Measurements from ENCODE around the gene PLEKHN1. TPM values are rescaled to one million over a fixed set of nuclear protein-coding genes. Genes with fewer than 3 reads are reported as not detected.

The PLEKHN1 gene
- total and polyA plus RNA-seq, 8 donors = 0.29 to 29.2 (median 1.7) TPM; not detected in 2

DNA sequence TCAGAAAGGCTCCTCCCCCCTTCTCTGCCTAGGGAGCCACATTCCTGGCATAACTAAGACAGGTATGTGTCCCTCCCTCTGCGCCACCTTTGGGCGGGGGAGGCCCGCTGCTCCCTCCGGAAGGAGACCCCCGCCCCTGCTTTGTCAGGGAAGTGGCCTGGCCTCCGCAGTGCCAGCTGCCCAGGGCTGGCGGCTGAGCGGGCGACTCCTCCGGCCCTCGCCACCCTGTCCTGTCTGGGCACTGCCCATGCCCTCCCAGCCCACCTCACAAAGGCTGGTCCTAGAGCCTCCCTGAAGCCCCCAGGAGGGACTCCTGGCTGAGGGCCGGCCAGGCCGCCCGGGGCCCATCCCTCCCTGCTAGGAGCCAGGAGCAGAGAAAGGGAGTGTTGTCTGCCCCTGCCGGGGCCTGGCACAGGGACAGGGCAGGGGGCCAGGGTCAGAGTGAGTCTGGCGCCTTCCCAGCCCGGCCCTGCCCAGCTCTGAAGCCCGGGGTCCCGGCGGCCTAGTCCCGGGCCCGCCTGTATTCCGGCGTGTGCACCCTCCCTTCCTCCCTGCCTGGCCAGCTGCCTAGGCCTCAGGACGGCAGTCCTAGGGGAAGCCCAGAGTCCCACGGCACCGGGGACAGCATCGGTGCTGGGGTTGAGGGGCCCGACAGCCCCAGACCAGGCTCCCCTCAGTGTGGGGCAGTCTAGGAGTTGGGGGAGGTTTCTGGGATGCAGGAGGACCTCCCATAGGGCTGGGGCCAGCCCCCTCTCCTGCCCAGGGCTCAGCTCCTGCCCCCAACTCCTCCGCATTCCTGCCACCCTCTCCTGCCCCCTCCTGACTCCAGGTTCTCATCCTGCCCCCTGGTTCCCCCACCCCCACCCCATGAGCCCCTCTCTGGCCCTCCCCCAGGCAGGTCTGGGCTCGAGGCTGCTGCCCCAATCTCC lies 58.8 kb downstream of the PLEKHN1 start:
- peak; percentile 76 to 90 for DNase-seq
- WGBS, 5 donors = 24 to 60% (median 41%) methylated on average over 3 to 31 of the region's 31 CpGs
- peaks cover 0 to 13% (median 0%) of the 10 kb centered on the region in 4 donors for H3K36me3 ChIP-seq
- H3K27me3 ChIP-seq = peaks cover 0 to 21% (median 7%) of the 10 kb centered on the region in 3 donors
- H3K4me3 ChIP-seq = peak overlapping the region; percentile 1 to 31 (median 25)
- H3K9me3 ChIP-seq = no peaks in the 10 kb centered on the region
- intact Hi-C loops (cut with DNase I; ENCODE audit: low total_unique reads) = no loop called here
- H3K27ac ChIP-seq = peak overlapping the region; percentile 28 to 75 (median 60)
- no peak for TF ChIP-seq POLR2A (IDR thresholded peaks at IDR 0.05)
- TF ChIP-seq, protein P1, sequence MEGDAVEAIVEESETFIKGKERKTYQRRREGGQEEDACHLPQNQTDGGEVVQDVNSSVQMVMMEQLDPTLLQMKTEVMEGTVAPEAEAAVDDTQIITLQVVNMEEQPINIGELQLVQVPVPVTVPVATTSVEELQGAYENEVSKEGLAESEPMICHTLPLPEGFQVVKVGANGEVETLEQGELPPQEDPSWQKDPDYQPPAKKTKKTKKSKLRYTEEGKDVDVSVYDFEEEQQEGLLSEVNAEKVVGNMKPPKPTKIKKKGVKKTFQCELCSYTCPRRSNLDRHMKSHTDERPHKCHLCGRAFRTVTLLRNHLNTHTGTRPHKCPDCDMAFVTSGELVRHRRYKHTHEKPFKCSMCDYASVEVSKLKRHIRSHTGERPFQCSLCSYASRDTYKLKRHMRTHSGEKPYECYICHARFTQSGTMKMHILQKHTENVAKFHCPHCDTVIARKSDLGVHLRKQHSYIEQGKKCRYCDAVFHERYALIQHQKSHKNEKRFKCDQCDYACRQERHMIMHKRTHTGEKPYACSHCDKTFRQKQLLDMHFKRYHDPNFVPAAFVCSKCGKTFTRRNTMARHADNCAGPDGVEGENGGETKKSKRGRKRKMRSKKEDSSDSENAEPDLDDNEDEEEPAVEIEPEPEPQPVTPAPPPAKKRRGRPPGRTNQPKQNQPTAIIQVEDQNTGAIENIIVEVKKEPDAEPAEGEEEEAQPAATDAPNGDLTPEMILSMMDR (IDR thresholded peaks at IDR 0.05) = no peak
- peak in 1 of 3 donors; percentile 53 for TF ChIP-seq POLR2AphosphoS5 (IDR thresholded peaks at IDR 0.05)
- H3K4me1 ChIP-seq = peaks cover 40 to 65% (median 52%) of the 10 kb centered on the region in 4 donors

Small RNA genes lying within 50 kb of the gene (small RNA-seq; reads per million reads assigned to genes)
- 0 reads per million in 4 donors for gene AL645608.3

Other genes with a start within 250 kb of the PLEKHN1 start
- 1 to 10 TPM in 4 of 5 donors, not detected in 1; 3.6 to 9.8 (median 4.7) TPM for gene SAMD11, start 42.6 kb upstream of the PLEKHN1 start, total RNA-seq
- gene SAMD11, start 42.6 kb upstream of the PLEKHN1 start, polyA plus RNA-seq = 10 to 100 TPM in 1 of 3 donors, 1 to 10 TPM in 2; 3.5 to 23.3 (median 4.3) TPM
- 10 to 100 TPM; 30.4 to 69.2 (median 40.3) TPM for gene NOC2L, start 7.2 kb upstream of the PLEKHN1 start, total RNA-seq
- 10 to 100 TPM; 33.5 to 57.9 (median 50.1) TPM for gene NOC2L, start 7.2 kb upstream of the PLEKHN1 start, polyA plus RNA-seq
- gene KLHL17, start 5.9 kb upstream of the PLEKHN1 start, total RNA-seq = 10 to 100 TPM in 2 of 5 donors, 1 to 10 TPM in 3; 1.7 to 99.9 (median 8.1) TPM
- 10 to 100 TPM in 1 of 3 donors, 1 to 10 TPM in 2; 6.0 to 19.3 (median 7.2) TPM for gene KLHL17, start 5.9 kb upstream of the PLEKHN1 start, polyA plus RNA-seq
- gene PERM1, start 15.6 kb downstream of the PLEKHN1 start, total RNA-seq = under 1 TPM in 1 of 5 donors, not detected in 4; 0.43 TPM
- under 1 TPM; 0.37 to 0.88 (median 0.46) TPM for gene PERM1, start 15.6 kb downstream of the PLEKHN1 start, polyA plus RNA-seq
- gene HES4, start 33.6 kb downstream of the PLEKHN1 start, total RNA-seq = 100 to 1,000 TPM in 1 of 5 donors, 10 to 100 TPM in 3, not detected in 1; 14.9 to 212 (median 60.8) TPM
- gene HES4, start 33.6 kb downstream of the PLEKHN1 start, polyA plus RNA-seq = 10 to 100 TPM in 2 of 3 donors, 1 to 10 TPM in 1; 4.0 to 29.3 (median 13.4) TPM
- gene ISG15, start 47.0 kb downstream of the PLEKHN1 start, total RNA-seq = 10 to 100 TPM; 16.3 to 84.6 (median 19.3) TPM
- 100 to 1,000 TPM in 1 of 3 donors, 10 to 100 TPM in 2; 78.1 to 105 (median 97.1) TPM for gene ISG15, start 47.0 kb downstream of the PLEKHN1 start, polyA plus RNA-seq
- gene AGRN, start 53.6 kb downstream of the PLEKHN1 start, total RNA-seq = 100 to 1,000 TPM in 2 of 5 donors, 10 to 100 TPM in 3; 38.0 to 459 (median 77.8) TPM
- gene AGRN, start 53.6 kb downstream of the PLEKHN1 start, polyA plus RNA-seq = 10 to 100 TPM in 2 of 3 donors, 1 to 10 TPM in 1; 3.5 to 33.7 (median 31.9) TPM
- gene RNF223, start 107.8 kb downstream of the PLEKHN1 start, total RNA-seq = 1 to 10 TPM in 2 of 5 donors, not detected in 3; 1.4 to 5.9 TPM
- gene RNF223, start 107.8 kb downstream of the PLEKHN1 start, polyA plus RNA-seq = 1 to 10 TPM; 3.2 to 8.1 (median 3.4) TPM
- 10 to 100 TPM; 15.8 to 67.0 (median 33.8) TPM for gene C1orf159, start 149.6 kb downstream of the PLEKHN1 start, total RNA-seq
- 10 to 100 TPM; 10.2 to 17.1 (median 12.8) TPM for gene C1orf159, start 149.6 kb downstream of the PLEKHN1 start, polyA plus RNA-seq
- 1 to 10 TPM in 1 of 5 donors, not detected in 4; 6.4 TPM for gene TTLL10, start 207.4 kb downstream of the PLEKHN1 start, total RNA-seq
- under 1 TPM in 2 of 3 donors, not detected in 1; 0.13 to 0.46 TPM for gene TTLL10, start 207.4 kb downstream of the PLEKHN1 start, polyA plus RNA-seq
- 10 to 100 TPM in 1 of 5 donors, 1 to 10 TPM in 1, not detected in 3; 1.7 to 11.9 TPM for gene TNFRSF18, start 240.1 kb downstream of the PLEKHN1 start, total RNA-seq
- gene TNFRSF18, start 240.1 kb downstream of the PLEKHN1 start, polyA plus RNA-seq = 1 to 10 TPM in 1 of 3 donors, under 1 TPM in 1, not detected in 1; 0.37 to 3.6 TPM
- gene TNFRSF4, start 247.7 kb downstream of the PLEKHN1 start, total RNA-seq = under 1 TPM in 1 of 5 donors, not detected in 4; 0.55 TPM
- 1 to 10 TPM; 1.7 to 4.5 (median 4.2) TPM for gene TNFRSF4, start 247.7 kb downstream of the PLEKHN1 start, polyA plus RNA-seq